Endothelial cell of umbilical vein (primary cell): ENCODE measurements around the gene ART5. TPM values are rescaled to one million over a fixed set of nuclear protein-coding genes. Genes with fewer than 3 reads are reported as not detected.

Source experiments
- BruUV-seq: library from RNA; stranded (reverse); fragments of 400-500 nt; replicated peaks from 2 replicates; lab custom pipeline; 2021; lab: Mats Ljungman, UMichigan
- CTCF ChIA-PET: fragments of 300-600, 350-600 bp; sonication (Branson Sonifier 250); formaldehyde crosslinking; loops from one replicate; lab custom pipeline; 2021; ENCODE audit warnings: antibody characterized with exemption, inconsistent platforms; lab: Charles Lee
- POLR2A ChIA-PET: fragments of 300-600, 350-600 bp; sonication (Branson Sonifier 250); formaldehyde crosslinking; loops from one replicate; lab custom pipeline; 2021; ENCODE audit warnings: antibody characterized with exemption, inconsistent platforms; lab: Charles Lee
- DNase-seq: peaks from one replicate; pipeline ENCODE4 v3.0.0-alpha.2; 2011; ENCODE audit warnings: low read depth, low spot score
- FAIRE-seq: peaks from 2 replicates; lab custom pipeline; 2011; peaks lifted over from hg19 to GRCh38; lab: Jason Lieb, UNC
- H2AFZ ChIP-seq: 2 replicates; pipeline ENCODE4 v1.6.0; 2012; ENCODE audit warnings: low read depth, low read length, control low read depth, inconsistent platforms
- H3K27ac ChIP-seq: 2 replicates; pipeline ENCODE4 v1.5.1; 2011; ENCODE audit warnings: low read depth, mild to moderate bottlenecking, control low read depth, low read length, moderate library complexity; ENCODE audit not compliant: insufficient read depth
- H3K27me3 ChIP-seq, 2 experiments: 2 replicates each; pipeline versions ENCODE4 v1.6.0 to v1.6.1; 2011; ENCODE audit warnings: low read length in 2 of 2, mixed read lengths in 1 of 2; ENCODE audit not compliant: control insufficient read depth in 2 of 2, insufficient read depth in 2 of 2
- H3K36me3 ChIP-seq, 2 experiments: 2 replicates in 1 of 2; 3 replicates in 1 of 2; pipeline ENCODE4 v1.5.1; 2011; ENCODE audit warnings: low read length in 2 of 2, mild to moderate bottlenecking in 1 of 2, moderate library complexity in 1 of 2; ENCODE audit not compliant: control insufficient read depth in 2 of 2, insufficient read depth in 2 of 2; ENCODE audit errors: extremely low read depth in 1 of 2
- H3K4me1 ChIP-seq: 3 replicates; pipeline ENCODE4 v1.5.1; 2011; ENCODE audit warnings: mild to moderate bottlenecking, low read length; ENCODE audit not compliant: control insufficient read depth, insufficient read depth; ENCODE audit errors: extremely low read depth
- H3K4me2 ChIP-seq: 2 replicates; pipeline ENCODE4 v1.6.1; 2011; ENCODE audit warnings: low read length, control low read depth, mixed read lengths; ENCODE audit not compliant: insufficient read depth
- H3K4me3 ChIP-seq, 3 experiments: fragments of 200-600 bp in 1 of 3; sonication (generic), shearing (Covaris generic) in 1 of 3; replicated peaks in 1 of 3; 2 replicates each; pipeline ENCODE4 v1.5.1; 2011 to 2016; ENCODE audit warnings: control low read depth in 3 of 3, low read length in 3 of 3, mild to moderate bottlenecking in 2 of 3, inconsistent platforms in 1 of 3, low read depth in 1 of 3, moderate library complexity in 1 of 3; ENCODE audit not compliant: insufficient read depth in 1 of 3
- H3K79me2 ChIP-seq: 2 replicates; pipeline ENCODE4 v1.6.0; 2012; ENCODE audit warnings: low read length, inconsistent platforms; ENCODE audit not compliant: control insufficient read depth, insufficient read depth
- H3K9ac ChIP-seq: replicated peaks from 2 replicates; pipeline ENCODE3; 2011; ENCODE audit warnings: low read length, control low read depth; ENCODE audit not compliant: insufficient read depth; ENCODE audit errors: extremely low read depth
- H3K9me1 ChIP-seq: replicated peaks from 3 replicates; pipeline ENCODE4 v1.6.0; 2011; ENCODE audit warnings: mild to moderate bottlenecking, low read length; ENCODE audit not compliant: control insufficient read depth, insufficient read depth; ENCODE audit errors: extremely low read depth
- H3K9me3 ChIP-seq: replicated peaks from 2 replicates; pipeline ENCODE4 v1.5.1; 2012; ENCODE audit warnings: low read length, inconsistent platforms; ENCODE audit not compliant: control insufficient read depth, insufficient read depth
- H4K20me1 ChIP-seq: replicated peaks from 2 replicates; pipeline ENCODE3; 2011; ENCODE audit warnings: mild to moderate bottlenecking, low read length; ENCODE audit not compliant: control insufficient read depth, insufficient read depth; ENCODE audit errors: extremely low read depth
- CTCF ChIP-seq, 2 donors: IDR thresholded peaks; 1 replicate in 1 of 2; 2 replicates in 1 of 2; pipeline ENCODE4 v1.5.1; 2011; ENCODE audit warnings: low read length in 2 of 2, mild to moderate bottlenecking in 2 of 2, moderate library complexity in 2 of 2, control low read depth in 1 of 2, inconsistent platforms in 1 of 2, low read depth in 1 of 2; ENCODE audit not compliant: insufficient read depth in 1 of 2; ENCODE audit errors: extremely low read depth in 1 of 2
- MAX ChIP-seq: IDR thresholded peaks from 2 replicates; pipeline ENCODE4 v1.6.1; 2011; ENCODE audit not compliant: insufficient read depth, insufficient read length
- POLR2A ChIP-seq: IDR thresholded peaks from 2 replicates; pipeline ENCODE4 v1.6.1; 2012; ENCODE audit warnings: low read depth, mild to moderate bottlenecking, control low read depth, low read length
- dilution Hi-C: fragments of 300-500 bp; cut with MboI; formaldehyde crosslinking; loops from one replicate; pipeline ENCODE4 v1.15.0; 2019; ENCODE audit warnings: low sequenced_read_pairs; ENCODE audit not compliant: extremely low pct_ligation_motif_present
- intact Hi-C: fragments of 100-400 bp; cut with micrococcal nuclease; formaldehyde crosslinking; loops from one replicate; pipeline ENCODE4 v1.10.0; 2022
- polyA plus RNA-seq, 4 experiments: library from polyadenylated mRNA; depleted of rRNA in 3 of 4; stranded (reverse) in 3 of 4; unstranded in 1 of 4; fragments of >200 nt; gene quantifications; 2 replicates each; pipeline versions ENCODE4 v1.2.1 to v1.2.3, GENCODE V29; 2011 to 2012; ENCODE audit warnings: missing spikeins in 1 of 4
- total RNA-seq: library from RNA; stranded (reverse); gene quantifications from 2 replicates; pipeline ENCODE4 v1.2.3, GENCODE V29; 2021

The ART5 gene
- total and polyA plus RNA-seq, 2 donors (not counting 3 experiments of a cell fraction or from before 2014, with no cell fraction given) = not detected

GRCh38 chr11:3665336-3666022 is 23.7 kb upstream of the ART5 start:
- POLR2A ChIA-PET = no interaction called here

More at GRCh38 chr11:3665336-3666022, 23.7 kb upstream of the ART5 start:
- no peak for FAIRE-seq
- TF ChIP-seq MAX (no peak), CTCF (IDR thresholded peaks at IDR 0.05; ENCODE audit: extremely low read depth in 1 of 2, insufficient read depth in 1 of 2, low read depth in 1 of 2, low read length in 2 of 2) (no peak), POLR2A (no peak)
- BruUV-seq = no TSS peak
- H4K20me1 ChIP-seq = no peaks in the 10 kb centered on the region
- H3K9ac ChIP-seq = no peak overlapping the region
- dilution Hi-C loops = no loop called here
- H3K79me2 ChIP-seq = no peaks in the 10 kb centered on the region
- H2AFZ ChIP-seq = no peak overlapping the region
- no peaks in the 10 kb centered on the region for H3K9me3 ChIP-seq
- peaks cover 0 to 16% of the 10 kb centered on the region in 2 experiments for H3K36me3 ChIP-seq
- H3K9me1 ChIP-seq = no peaks in the 10 kb centered on the region
- no peak overlapping the region for H3K27ac ChIP-seq
- no peak for DNase-seq
- H3K4me3 ChIP-seq = no peak overlapping the region
- intact Hi-C loops = no loop called here
- CTCF ChIA-PET = interaction anchor here (1.4 kb wide), 1 partner anchor 257 kb away, joined by 3 read pairs; no protein-coding TSS in a partner anchor
- H3K4me1 ChIP-seq = no peaks in the 10 kb centered on the region
- no peaks in the 10 kb centered on the region for H3K27me3 ChIP-seq
- no peak overlapping the region for H3K4me2 ChIP-seq
